GM03348 (cell line): ENCODE measurements around the gene SPATA9.
A peak's percentile ranks its signal among the peaks of the same experiment; 100 is the strongest.
"Not testable (repeated sequence)": the region's sequence is repeated elsewhere in the genome, so short reads cannot be mapped to it uniquely, and the experiment has no call there.

Source experiments
- DNase-seq: peaks from one replicate; pipeline ENCODE4 v3.0.0; 2012; ENCODE audit warnings: low spot score

Gene SPATA9

GRCh38 chr5:95644351-95645042, 38.3 kb downstream of the SPATA9 start:
- DNase-seq = peak; percentile 62

DNA sequence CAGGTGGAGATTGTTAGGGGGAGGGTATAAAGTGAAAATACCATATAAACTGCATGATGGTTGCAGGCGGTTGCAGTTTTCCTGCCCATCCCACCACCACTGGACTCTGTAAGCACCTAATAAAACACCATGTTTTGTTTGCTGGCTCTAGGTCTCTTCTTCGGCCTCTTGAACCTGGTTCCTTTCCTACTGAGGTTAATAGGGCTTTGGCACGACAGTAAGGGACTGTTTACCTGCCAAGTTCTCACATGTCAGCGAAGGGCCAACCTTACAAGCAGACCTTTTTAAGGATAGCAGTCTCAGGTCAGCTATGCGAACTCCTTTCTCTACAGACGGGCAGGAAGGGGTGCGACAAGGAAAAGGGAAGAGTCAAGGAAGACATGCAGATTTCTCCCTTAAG, 39.6 kb downstream of the SPATA9 start:
- no peak for DNase-seq

DNA sequence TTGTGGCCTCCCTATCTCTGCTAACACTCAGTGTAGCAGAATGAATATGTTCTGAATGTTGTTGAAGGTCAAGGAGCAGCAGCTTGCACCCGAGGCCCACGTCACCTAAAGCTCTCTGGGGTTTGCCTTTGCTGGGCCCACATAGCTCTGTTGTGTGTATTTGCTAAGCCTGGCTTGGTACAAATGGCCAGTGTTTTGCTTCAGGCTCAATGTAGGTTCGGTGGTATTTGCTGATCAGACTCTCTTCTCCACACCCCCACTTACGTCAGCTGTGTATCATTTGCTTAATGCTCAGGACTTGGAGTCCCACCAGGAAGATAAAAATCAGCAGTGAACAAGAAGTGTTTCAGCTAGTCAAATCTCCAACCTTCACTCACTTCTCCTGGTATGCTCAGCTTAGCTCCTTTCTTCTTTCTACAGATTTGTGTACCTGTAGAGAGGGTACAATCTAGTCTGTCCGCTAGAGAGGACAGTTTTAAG, 41.0 kb downstream of the SPATA9 start:
- no peak for DNase-seq

DNA sequence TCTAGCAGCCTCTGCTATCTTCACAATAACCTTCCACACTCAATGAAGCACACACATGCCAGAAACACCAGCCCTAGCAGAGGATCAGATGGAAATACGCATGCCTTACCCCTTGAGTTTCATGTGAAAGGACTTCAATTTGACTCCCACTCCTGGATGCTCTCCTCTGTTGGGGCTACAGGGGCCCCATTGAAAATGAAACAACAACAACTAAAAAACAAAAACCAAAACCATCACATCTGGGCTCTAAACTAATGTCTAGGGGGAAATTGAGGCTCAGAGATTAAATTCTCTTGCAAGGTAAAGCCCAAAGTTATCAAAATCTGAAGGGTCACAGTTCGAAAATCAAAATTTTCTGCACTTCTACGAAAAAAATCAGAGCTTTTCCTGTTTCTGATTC, 44.2 kb downstream of the SPATA9 start:
- DNase-seq = no peak

DNA sequence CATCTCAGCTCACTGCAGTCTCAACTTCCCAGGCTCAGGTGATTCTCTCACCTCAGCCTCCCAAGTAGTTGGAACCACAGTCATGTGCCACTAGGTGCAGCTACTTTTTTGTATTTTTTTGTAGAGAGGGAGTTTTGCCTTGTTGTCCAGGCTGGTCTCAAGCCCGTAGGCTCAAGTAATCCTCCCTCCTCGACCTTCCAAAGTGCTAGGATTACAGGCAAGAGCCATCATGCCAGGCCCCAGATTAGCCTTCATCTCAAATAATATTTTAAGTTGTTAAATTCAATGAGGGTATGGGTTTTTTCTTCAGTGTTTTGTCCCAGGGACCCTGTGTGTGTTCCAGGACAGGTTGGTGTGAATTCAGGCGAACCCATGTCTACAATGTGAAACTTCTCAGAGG, 48.7 kb downstream of the SPATA9 start:
- no peak for DNase-seq

DNA sequence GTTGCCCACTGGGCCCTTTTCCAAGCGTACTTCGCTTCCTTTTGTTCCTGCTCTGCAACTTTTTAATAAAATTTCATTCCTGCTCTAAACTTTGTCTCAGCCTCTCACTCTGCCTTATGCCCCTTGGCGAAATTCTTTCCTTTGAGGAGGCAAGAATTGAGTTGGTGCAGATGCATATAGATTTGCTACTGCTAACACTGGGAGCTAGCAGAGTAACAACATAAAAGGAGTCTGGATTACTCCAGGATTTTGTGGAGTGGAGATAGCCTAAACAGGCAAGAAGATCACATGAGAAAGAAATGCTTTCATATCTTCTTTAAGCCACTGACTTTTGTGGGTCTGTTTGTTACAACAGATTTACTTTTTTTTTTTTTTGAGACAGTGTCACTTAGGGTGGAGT, 49.1 kb downstream of the SPATA9 start:
- no peak for DNase-seq

- not testable (repeated sequence) for DNase-seq
Observed at GRCh38 chr5:95632942-95633341, 49.8 kb downstream of the SPATA9 start.

- peak; percentile 12 for DNase-seq
Observed at GRCh38 chr5:95631991-95632675, 50.7 kb downstream of the SPATA9 start.

- DNase-seq = peak; percentile 72
Observed at GRCh38 chr5:95631255-95631958, 51.4 kb downstream of the SPATA9 start.

GRCh38 chr5:95630394-95630917, 52.3 kb downstream of the SPATA9 start:
- DNase-seq = no peak

- no peak for DNase-seq
Observed at GRCh38 chr5:95628933-95629332, 53.9 kb downstream of the SPATA9 start.

- DNase-seq = no peak
Observed at GRCh38 chr5:95627971-95628810, 54.6 kb downstream of the SPATA9 start.

DNA sequence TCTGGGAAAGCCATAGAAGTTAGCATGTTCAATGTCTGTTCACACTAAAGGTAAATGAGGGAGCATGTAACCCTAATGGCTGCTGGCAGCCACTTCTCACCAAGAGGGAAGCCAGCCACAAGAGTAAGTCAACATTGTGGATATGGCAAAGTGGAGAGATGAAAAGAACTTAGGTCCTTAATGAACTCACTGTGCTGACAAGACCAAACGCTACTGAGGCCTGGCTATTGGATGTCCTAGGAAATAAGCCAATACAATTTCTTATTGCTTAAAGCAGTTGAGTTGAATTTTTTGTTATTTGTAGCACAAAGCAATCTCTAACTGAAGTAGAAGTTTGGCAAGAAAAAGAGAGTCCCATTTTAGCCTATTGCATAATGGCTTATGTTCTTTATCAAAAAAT, 56.1 kb downstream of the SPATA9 start:
- DNase-seq = no peak

DNA sequence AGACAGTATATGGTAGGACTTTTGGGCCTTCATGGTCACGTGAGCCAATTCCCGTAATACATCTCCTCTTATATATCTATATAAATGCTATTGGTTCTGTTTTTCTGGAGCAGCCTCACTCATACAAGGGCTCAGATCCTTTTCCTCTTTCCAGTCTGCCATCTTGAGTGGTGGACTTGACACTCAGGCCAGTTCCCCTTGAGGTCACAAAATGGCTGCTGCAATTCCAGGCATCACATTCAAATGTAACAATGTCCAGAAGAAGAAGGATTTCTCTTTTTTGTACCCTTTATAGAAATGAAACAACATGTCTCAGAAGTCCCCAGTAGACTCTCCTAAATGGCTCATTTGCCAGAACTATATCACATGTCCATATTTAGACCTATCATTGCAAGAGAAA, 58.4 kb downstream of the SPATA9 start:
- DNase-seq = no peak

DNA sequence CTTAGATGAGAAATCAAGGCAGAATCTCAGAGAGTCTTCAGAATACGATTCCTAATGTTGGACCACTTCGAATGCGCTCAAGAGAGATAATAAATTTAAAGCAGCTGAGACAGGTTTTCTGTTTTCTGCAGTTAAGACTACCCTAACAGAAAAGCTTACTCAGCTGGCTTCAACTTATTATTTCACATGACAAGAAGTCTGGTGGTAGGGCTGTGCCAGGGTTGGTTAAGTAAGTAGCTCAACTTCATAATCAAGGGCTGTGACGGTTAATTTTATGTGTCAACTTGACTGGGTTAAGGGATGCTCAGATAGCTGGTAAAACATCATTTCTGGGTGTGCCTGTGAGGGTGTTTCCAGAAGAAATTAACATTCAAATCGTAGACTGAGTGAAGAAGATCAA, 59.1 kb downstream of the SPATA9 start:
- no peak for DNase-seq

- DNase-seq = no peak
Observed at GRCh38 chr5:95621839-95622629, 60.8 kb downstream of the SPATA9 start.

GRCh38 chr5:95620870-95621838, 61.6 kb downstream of the SPATA9 start:
- peak; percentile 49 for DNase-seq

GRCh38 chr5:95620030-95620869, 62.5 kb downstream of the SPATA9 start, which contains the start of gene GPR150:
TSS of gene GPR150 (plus strand) at chr5:95620087. CDS start at chr5:95620276, 189 bp downstream.
- DNase-seq = peak; percentile 71
